H1 (cell line): Measurements from ENCODE around the gene ZBTB16. TPM values are rescaled to one million over a fixed set of nuclear protein-coding genes. Genes with fewer than 3 reads are reported as not detected.

Source experiments
- CTCF ChIA-PET: fragments of 300-600 bp; sonication (Branson Sonifier 250); formaldehyde crosslinking; loops from one replicate; lab custom pipeline; 2021; ENCODE audit not compliant: partially characterized antibody; lab: Charles Lee
- POLR2A ChIA-PET: fragments of 300-600 bp; sonication (Branson Sonifier 250); formaldehyde crosslinking; loops from one replicate; lab custom pipeline; 2021; ENCODE audit warnings: inconsistent platforms; ENCODE audit not compliant: partially characterized antibody; lab: Charles Lee
- DNase-seq, 2 experiments: peaks; one replicate each; pipeline versions ENCODE4 v3.0.0 to v3.0.0-alpha.2; 2010 to 2022; ENCODE audit warnings: low spot score in 2 of 2, low read depth in 1 of 2, mixed read lengths in 1 of 2
- FAIRE-seq: peaks from 2 replicates; lab custom pipeline; 2011; peaks lifted over from hg19 to GRCh38; lab: Jason Lieb, UNC
- H2AFZ ChIP-seq: 2 replicates; pipeline ENCODE4 v1.8.1; 2012; ENCODE audit warnings: low read length, inconsistent platforms
- H2AK5ac ChIP-seq: 2 replicates; pipeline ENCODE4 v1.6.1; 2013; ENCODE audit warnings: low read depth, low read length
- H2BK120ac ChIP-seq: replicated peaks from 2 replicates; pipeline ENCODE3; 2013; ENCODE audit warnings: low read depth, low read length, inconsistent platforms
- H2BK12ac ChIP-seq: 2 replicates; pipeline ENCODE4 v1.6.1; 2013; ENCODE audit warnings: low read depth, low read length
- H2BK15ac ChIP-seq: 2 replicates; pipeline ENCODE4 v1.6.1; 2013; ENCODE audit warnings: low read length
- H2BK20ac ChIP-seq: 2 replicates; pipeline ENCODE4 v1.6.1; 2013; ENCODE audit warnings: low read length
- H2BK5ac ChIP-seq: 2 replicates; pipeline ENCODE4 v1.6.1; 2013; ENCODE audit warnings: low read depth, low read length
- H3K14ac ChIP-seq: 2 replicates; pipeline ENCODE4 v1.6.1; 2013; ENCODE audit warnings: inconsistent platforms; ENCODE audit not compliant: insufficient read length
- H3K18ac ChIP-seq: 2 replicates; pipeline ENCODE4 v1.6.1; 2013; ENCODE audit warnings: low read length; ENCODE audit errors: extremely low read depth
- H3K23ac ChIP-seq: 2 replicates; pipeline ENCODE4 v1.6.1; 2013; ENCODE audit warnings: inconsistent platforms; ENCODE audit not compliant: insufficient read length
- H3K23me2 ChIP-seq: 2 replicates; pipeline ENCODE4 v1.6.1; 2013; ENCODE audit warnings: low read depth, low read length
- H3K27ac ChIP-seq: 2 replicates; pipeline ENCODE4 v1.6.1; 2011; ENCODE audit warnings: low read depth, low read length, inconsistent platforms
- H3K27me3 ChIP-seq, 4 experiments: replicated peaks in 1 of 4; 1 replicate in 1 of 4; 2 replicates in 3 of 4; pipeline versions ENCODE4 v1.6.1 to v1.8.1; 2011 to 2013; ENCODE audit warnings: low read length in 3 of 4, mild to moderate bottlenecking in 3 of 4, inconsistent platforms in 2 of 4, mixed read lengths in 2 of 4, moderate library complexity in 1 of 4; ENCODE audit not compliant: control insufficient read depth in 3 of 4, insufficient read depth in 3 of 4; ENCODE audit errors: extremely low read depth in 1 of 4
- H3K36me3 ChIP-seq, 4 experiments: 2 replicates each; pipeline versions ENCODE4 v1.6.1 to v1.8.1; 2011 to 2013; ENCODE audit warnings: mild to moderate bottlenecking in 4 of 4, low read length in 3 of 4, moderate library complexity in 2 of 4, control low read depth in 1 of 4, inconsistent platforms in 1 of 4; ENCODE audit not compliant: insufficient read depth in 4 of 4, control insufficient read depth in 2 of 4
- H3K4ac ChIP-seq: replicated peaks from 2 replicates; pipeline ENCODE3; 2013; ENCODE audit warnings: low read length, low read depth, mixed read lengths, inconsistent platforms; ENCODE audit not compliant: insufficient read length
- H3K4me1 ChIP-seq, 4 experiments: replicated peaks in 1 of 4; 1 replicate in 1 of 4; 2 replicates in 3 of 4; pipeline versions ENCODE4 v1.6.1 to v1.8.1; 2011 to 2013; ENCODE audit warnings: low read length in 3 of 4, inconsistent platforms in 2 of 4, mixed read lengths in 1 of 4; ENCODE audit not compliant: insufficient read depth in 4 of 4, control insufficient read depth in 3 of 4
- H3K4me2 ChIP-seq, 2 experiments: 2 replicates each; pipeline versions ENCODE4 v1.6.1 to v1.8.1; 2011 to 2013; ENCODE audit warnings: low read depth in 2 of 2, low read length in 2 of 2, control low read depth in 1 of 2, inconsistent platforms in 1 of 2, mild to moderate bottlenecking in 1 of 2; ENCODE audit not compliant: insufficient read depth in 1 of 2
- H3K4me3 ChIP-seq, 4 experiments: fragments of 200-600, 300-600 bp in 1 of 4; sonication (generic), shearing (Covaris generic), sonication (Bioruptor Twin) in 1 of 4; 2 replicates each; pipeline versions ENCODE4 v1.5.1 to v1.8.1; 2011 to 2016; ENCODE audit warnings: low read length in 4 of 4, low read depth in 3 of 4, control low read depth in 2 of 4, inconsistent platforms in 2 of 4, mild to moderate bottlenecking in 2 of 4, mixed read lengths in 1 of 4, moderate library complexity in 1 of 4; ENCODE audit not compliant: insufficient read depth in 2 of 4; ENCODE audit errors: extremely low read depth in 1 of 4
- H3K56ac ChIP-seq: replicated peaks from 2 replicates; pipeline ENCODE3; 2013; ENCODE audit warnings: low read depth, mild to moderate bottlenecking, mixed read lengths, low read length, inconsistent platforms; ENCODE audit not compliant: insufficient read length
- H3K79me1 ChIP-seq: 2 replicates; pipeline ENCODE4 v1.6.1; 2013; ENCODE audit warnings: low read depth, low read length, control low read depth
- H3K79me2 ChIP-seq, 2 experiments: 2 replicates each; pipeline versions ENCODE4 v1.6.1 to v1.8.1; 2012 to 2013; ENCODE audit warnings: low read length in 2 of 2, mild to moderate bottlenecking in 2 of 2, inconsistent platforms in 1 of 2; ENCODE audit not compliant: insufficient read depth in 2 of 2, control insufficient read depth in 1 of 2
- H3K9ac ChIP-seq, 4 experiments: replicated peaks in 1 of 4; 1 replicate in 1 of 4; 2 replicates in 3 of 4; pipeline versions ENCODE4 v1.6.1 to v1.8.1; 2011 to 2013; ENCODE audit warnings: low read depth in 3 of 4, low read length in 3 of 4, control low read depth in 2 of 4, mild to moderate bottlenecking in 2 of 4, moderate library complexity in 2 of 4, inconsistent platforms in 1 of 4; ENCODE audit errors: extremely low read depth in 1 of 4
- H3K9me3 ChIP-seq, 2 experiments: 2 replicates each; pipeline versions ENCODE4 v1.6.1 to v1.8.1; 2012 to 2013; ENCODE audit warnings: mild to moderate bottlenecking in 2 of 2, moderate library complexity in 2 of 2, control low read depth in 1 of 2, inconsistent platforms in 1 of 2, low read depth in 1 of 2, low read length in 1 of 2, mixed read lengths in 1 of 2; ENCODE audit not compliant: insufficient read depth in 2 of 2
- H4K20me1 ChIP-seq, 2 experiments: replicated peaks in 1 of 2; 2 replicates each; pipeline versions ENCODE3 to v1.8.1; 2011 to 2013; ENCODE audit warnings: inconsistent platforms in 2 of 2, low read length in 2 of 2, mild to moderate bottlenecking in 1 of 2; ENCODE audit not compliant: insufficient read depth in 2 of 2, control insufficient read depth in 1 of 2
- H4K5ac ChIP-seq: 2 replicates; pipeline ENCODE4 v1.6.1; 2013; ENCODE audit warnings: low read length, low read depth, mixed read lengths, inconsistent platforms; ENCODE audit not compliant: insufficient read length
- H4K8ac ChIP-seq: 2 replicates; pipeline ENCODE4 v1.8.0; 2013; ENCODE audit warnings: mild to moderate bottlenecking, moderate library complexity, low read length, inconsistent platforms; ENCODE audit not compliant: insufficient read depth; ENCODE audit errors: extremely low read depth
- H4K91ac ChIP-seq: replicated peaks from 2 replicates; pipeline ENCODE3; 2013; ENCODE audit warnings: low read length, mixed read lengths, inconsistent platforms; ENCODE audit not compliant: insufficient read length
- JUND ChIP-seq: IDR thresholded peaks from 2 replicates; pipeline ENCODE4 v1.6.1; 2011; ENCODE audit warnings: mild to moderate bottlenecking, improper control_type of control experiment, low read length
- TEAD4 ChIP-seq: IDR thresholded peaks from 2 replicates; pipeline ENCODE4 v1.6.1; 2012; ENCODE audit warnings: low read depth, low read length, inconsistent platforms, mixed read lengths
- WGBS, 2 experiments: shearing (Covaris generic) in 1 of 2; methylation state at CpG; one replicate each; pipeline versions ENCODE4 v1.1.6 to v1.1.7; 2013 to 2015; ENCODE audit warnings: low lambda C conversion rate in 2 of 2, mixed read lengths in 2 of 2, inconsistent platforms in 1 of 2, low coverage in 1 of 2, missing lambda C conversion rate in 1 of 2; ENCODE audit not compliant: insufficient replicate concordance in 2 of 2, insufficient coverage in 1 of 2, insufficient read length in 1 of 2; ENCODE audit errors: extremely low coverage in 1 of 2, missing lambda C conversion rate in 1 of 2; 5-methylcytosine and 5-hydroxymethylcytosine counted together
- polyA plus RNA-seq, 7 experiments: library from polyadenylated mRNA; depleted of rRNA in 3 of 7; stranded (reverse) in 5 of 7; unstranded in 2 of 7; fragments of >200 nt in 5 of 7; fragments of 200-250 nt in 2 of 7; gene quantifications; 1 replicate in 5 of 7; 2 replicates in 1 of 7; 4 replicates in 1 of 7; pipeline versions ENCODE4 v1.2.1 to v1.2.3, GENCODE V29; 2011 to 2013; ENCODE audit warnings: missing spikeins in 2 of 7, mixed read lengths in 2 of 7
- total RNA-seq: library from RNA; stranded (reverse); fragmentation: NEBNext Ultra II Directional; extraction: Animal tissue kit (Norgen Biotek cat#: 25700); gene quantifications from 2 replicates; pipeline ENCODE4 v1.2.1, GENCODE V29; 2021

The ZBTB16 gene
- total and polyA plus RNA-seq, 2 of the 8 experiments (the other 6 are each of a cell fraction or from before 2014, with no cell fraction given): 0.12 to 0.61 TPM

- peak in 1 of 2 experiments; percentile 35 for DNase-seq
- peak overlapping the region; percentile 86 for H2AFZ ChIP-seq
Observed at GRCh38 chr11:114285599-114285998, 226.1 kb downstream of the ZBTB16 start.

More at GRCh38 chr11:114285599-114285998, 226.1 kb downstream of the ZBTB16 start:
- Histone ChIP-seq H3K23ac (no peak overlapping the region), H2BK5ac (no peak overlapping the region), H3K4me2 (no peak overlapping the region), H4K91ac (no peak overlapping the region), H3K27me3 (no peaks in the 10 kb centered on the region), H3K4ac (no peak overlapping the region), H3K18ac (no peak overlapping the region), H4K20me1 (no peaks in the 10 kb centered on the region), H2BK12ac (no peak overlapping the region), H3K9me3 (no peaks in the 10 kb centered on the region), H2BK15ac (no peak overlapping the region), H3K9ac (no peak overlapping the region), H2BK20ac (no peak overlapping the region), H3K79me1 (no peaks in the 10 kb centered on the region), H2AK5ac (no peak overlapping the region), H3K56ac (no peak overlapping the region), H3K79me2 (no peaks in the 10 kb centered on the region), H3K14ac (no peak overlapping the region), H4K5ac (no peak overlapping the region), H3K23me2 (no peaks in the 10 kb centered on the region), H2BK120ac (no peak overlapping the region), H3K4me3 (no peak overlapping the region), H4K8ac (no peak overlapping the region), H3K4me1 (peaks cover 0 to 2% (median 0%) of the 10 kb centered on the region in 4 experiments; a peak in 2 of 7 replicates), H3K27ac (no peak overlapping the region), H3K36me3 (no peaks in the 10 kb centered on the region)
- POLR2A ChIA-PET: no interaction called here
- WGBS, 2 experiments: 93% methylated on average over 3 of the region's 3 CpGs; no CpG with 5 or more reads in 1 of the 2 experiments
- CTCF ChIA-PET: no interaction called here
- 0 out of 2 replicates have a peak, but pooled peaks have one; percentile 27 for TF ChIP-seq JUND
- TF ChIP-seq TEAD4: no peak
- FAIRE-seq: no peak
